ENCODE results near the gene CCNY. TPM values are rescaled to one million over a fixed set of nuclear protein-coding genes. Genes with fewer than 3 reads are reported as not detected.
A peak's percentile ranks its signal among the peaks of the same experiment; 100 is the strongest.

The CCNY gene
- total RNA-seq, 1 donor from 2014 or later, result 59.4 TPM

- peaks cover 12% of the 10 kb centered on the region for H3K36me3 Mint-ChIP-seq (ENCODE audit: insufficient read depth)
- no peaks in the 10 kb centered on the region for H3K27me3 Mint-ChIP-seq
- DNase-seq (ENCODE audit: low spot score, unreplicated experiment), result no peak
- no peak overlapping the region for H3K27ac Mint-ChIP-seq
- no peak overlapping the region for H3K4me3 Mint-ChIP-seq (ENCODE audit: low read depth)
- TF ChIP-seq CTCF (IDR thresholded peaks at IDR 0.05; ENCODE audit: unreplicated experiment), result no peak
- H3K4me1 Mint-ChIP-seq (ENCODE audit: low read depth), result peaks cover 14% of the 10 kb centered on the region
- H3K9me3 Mint-ChIP-seq (ENCODE audit: low read depth), result no peaks in the 10 kb centered on the region
These were observed 157.1 kb downstream of the CCNY start for GRCh38 chr10:35493196-35494118.

GRCh38 chr10:35495521-35496119 lies 159.3 kb downstream of the CCNY start:
- no peak overlapping the region for H3K27ac Mint-ChIP-seq
- no peaks in the 10 kb centered on the region for H3K9me3 Mint-ChIP-seq (ENCODE audit: low read depth)
- no peaks in the 10 kb centered on the region for H3K27me3 Mint-ChIP-seq
- no peak for TF ChIP-seq CTCF (IDR thresholded peaks at IDR 0.05; ENCODE audit: unreplicated experiment)
- no peak for DNase-seq (ENCODE audit: low spot score, unreplicated experiment)
- peaks cover 14% of the 10 kb centered on the region for H3K4me1 Mint-ChIP-seq (ENCODE audit: low read depth)
- H3K4me3 Mint-ChIP-seq (ENCODE audit: low read depth), result no peak overlapping the region
- H3K36me3 Mint-ChIP-seq (ENCODE audit: insufficient read depth), result peaks cover 6% of the 10 kb centered on the region

- Mint-ChIP-seq H3K27me3 (no peaks in the 10 kb centered on the region), H3K36me3 (ENCODE audit: insufficient read depth) (peaks cover 4% of the 10 kb centered on the region), H3K27ac (no peak overlapping the region), H3K9me3 (ENCODE audit: low read depth) (no peaks in the 10 kb centered on the region), H3K4me3 (ENCODE audit: low read depth) (no peak overlapping the region), H3K4me1 (ENCODE audit: low read depth) (peaks cover 12% of the 10 kb centered on the region)
- DNase-seq (ENCODE audit: low spot score, unreplicated experiment), result no peak
- no peak for TF ChIP-seq CTCF (IDR thresholded peaks at IDR 0.05; ENCODE audit: unreplicated experiment)
These were observed 161.6 kb downstream of the CCNY start for GRCh38 chr10:35497909-35498308.

- Mint-ChIP-seq H3K9me3 (ENCODE audit: low read depth) (no peaks in the 10 kb centered on the region), H3K36me3 (ENCODE audit: insufficient read depth) (peaks cover 4% of the 10 kb centered on the region), H3K27ac (no peak overlapping the region), H3K27me3 (no peaks in the 10 kb centered on the region), H3K4me3 (ENCODE audit: low read depth) (no peak overlapping the region), H3K4me1 (ENCODE audit: low read depth) (peaks cover 17% of the 10 kb centered on the region)
- DNase-seq (ENCODE audit: low spot score, unreplicated experiment), result no peak
- no peak for TF ChIP-seq CTCF (IDR thresholded peaks at IDR 0.05; ENCODE audit: unreplicated experiment)
These were observed 162.4 kb downstream of the CCNY start for GRCh38 chr10:35498693-35499092.

GRCh38 chr10:35501923-35502322 lies 165.6 kb downstream of the CCNY start:
- no peaks in the 10 kb centered on the region for H3K9me3 Mint-ChIP-seq (ENCODE audit: low read depth)
- no peak for DNase-seq (ENCODE audit: low spot score, unreplicated experiment)
- no peak overlapping the region for H3K27ac Mint-ChIP-seq
- H3K27me3 Mint-ChIP-seq, result no peaks in the 10 kb centered on the region
- H3K36me3 Mint-ChIP-seq (ENCODE audit: insufficient read depth), result no peaks in the 10 kb centered on the region
- H3K4me3 Mint-ChIP-seq (ENCODE audit: low read depth), result no peak overlapping the region
- H3K4me1 Mint-ChIP-seq (ENCODE audit: low read depth), result peaks cover 18% of the 10 kb centered on the region
- peak; percentile 26 for TF ChIP-seq CTCF (IDR thresholded peaks at IDR 0.05; ENCODE audit: unreplicated experiment)
